GM19467 (cell line): ENCODE measurements around the gene CSF2.
A peak's percentile ranks its signal among the peaks of the same experiment; 100 is the strongest.

Experiments
- ATAC-seq: cut with Tn5 transposase; IDR thresholded peaks from one replicate; pipeline ENCODE4 v1.9.1; 2021; ENCODE audit warnings: mild to moderate bottlenecking, moderate library complexity; ENCODE audit not compliant: unreplicated experiment

The CSF2 gene

DNA sequence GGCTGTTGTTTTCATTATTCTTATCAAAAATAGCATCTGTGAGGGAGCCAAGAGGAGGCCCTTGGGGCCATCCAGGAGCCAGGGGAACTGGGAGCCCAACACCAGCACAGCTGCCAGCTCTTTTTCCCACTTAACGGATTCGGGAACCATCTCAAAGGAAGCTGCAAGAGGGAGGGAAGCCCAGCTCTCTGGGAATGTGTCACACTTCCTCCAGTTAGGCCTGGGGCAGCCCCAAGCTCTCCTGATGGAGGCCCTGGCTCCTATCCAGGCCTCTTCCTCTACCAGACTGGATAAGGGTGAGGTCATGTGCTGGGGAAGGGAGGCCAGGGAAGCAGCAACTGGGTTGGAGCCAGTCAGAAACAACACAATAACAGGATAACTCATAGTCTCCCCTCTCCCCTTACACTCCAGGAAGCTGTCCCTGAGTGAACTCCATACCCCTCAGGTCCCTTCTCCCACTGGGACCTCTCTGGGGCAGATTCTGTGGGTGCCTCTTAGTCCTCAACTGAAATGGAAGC is 12.7 kb downstream of the CSF2 start:
- no peak for ATAC-seq

DNA sequence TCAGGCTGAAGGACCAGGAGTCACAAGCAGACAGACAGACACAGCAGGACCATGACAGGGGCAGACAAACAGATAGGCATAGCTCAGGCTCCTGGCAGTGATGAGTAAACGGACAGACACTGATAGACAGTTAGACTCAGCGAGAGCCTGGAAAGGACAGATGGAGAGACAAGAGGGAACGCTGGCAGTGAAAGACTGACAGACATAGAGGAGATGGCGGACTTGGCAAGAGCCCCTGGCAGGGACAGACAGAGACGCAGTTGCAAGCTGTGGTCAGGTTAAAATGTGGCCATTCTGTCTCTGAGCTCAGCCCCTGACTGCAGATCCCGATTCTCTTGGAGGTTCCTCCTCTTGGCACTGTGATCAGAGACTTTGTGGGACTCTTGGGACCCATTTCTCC is 13.6 kb downstream of the CSF2 start:
- no peak for ATAC-seq

DNA sequence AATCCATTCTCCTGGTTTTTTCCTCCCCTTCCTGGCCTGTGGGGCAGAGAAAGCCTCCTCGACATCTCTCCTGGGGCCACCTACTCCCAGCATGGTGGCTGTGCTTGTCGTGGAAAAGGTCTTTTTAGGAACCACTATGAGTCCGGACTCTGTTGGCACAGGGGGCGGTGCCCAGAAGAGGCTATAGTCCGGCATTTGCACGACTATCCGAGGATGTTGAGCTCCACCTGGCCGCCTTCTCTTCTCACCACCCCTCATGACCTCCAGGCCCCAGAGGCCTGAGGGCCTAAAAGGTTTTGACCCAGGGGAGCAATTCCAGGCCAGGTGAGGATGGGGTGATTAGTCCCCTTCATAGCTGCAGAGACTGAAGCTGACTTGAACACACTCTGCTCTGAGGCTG is 14.1 kb downstream of the CSF2 start:
- ATAC-seq = no peak

DNA sequence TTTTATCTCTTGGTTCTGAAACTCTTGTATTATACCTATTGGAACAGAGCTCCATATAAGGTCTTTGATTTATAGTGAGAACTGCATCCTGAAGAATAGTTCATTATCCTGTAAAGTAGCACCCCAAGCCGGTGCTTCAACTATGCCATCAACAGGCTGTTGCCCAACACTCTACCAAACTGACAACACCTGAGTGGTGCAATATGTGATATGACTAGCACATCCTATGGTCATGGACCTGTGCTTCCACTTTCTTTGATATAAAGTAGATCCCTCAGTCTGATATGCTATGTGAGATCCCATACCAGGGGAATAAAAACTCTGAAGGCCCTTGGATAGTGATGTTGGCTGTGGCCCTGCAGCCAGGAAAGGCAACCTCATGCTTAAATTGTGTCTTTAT is 15.8 kb downstream of the CSF2 start:
- no peak for ATAC-seq

DNA sequence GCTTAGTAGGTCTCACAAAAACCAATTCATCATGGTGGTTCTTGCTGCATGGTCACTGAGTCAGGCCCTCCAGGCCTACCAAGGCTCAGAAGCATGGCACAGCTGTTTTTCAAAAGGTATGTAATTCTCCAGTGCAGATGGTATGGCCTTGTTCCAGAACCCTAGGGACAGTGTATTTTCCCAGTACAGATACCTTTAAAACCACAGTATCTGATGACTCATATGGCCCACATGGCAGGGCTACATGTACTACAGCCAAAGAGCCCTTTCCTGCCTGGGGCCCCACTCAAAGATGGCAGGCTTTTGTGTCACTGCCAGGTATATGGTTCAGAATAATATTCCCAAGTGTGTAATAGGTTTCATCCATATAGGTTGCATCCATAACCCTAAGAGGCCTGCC is 16.5 kb downstream of the CSF2 start:
- no peak for ATAC-seq

DNA sequence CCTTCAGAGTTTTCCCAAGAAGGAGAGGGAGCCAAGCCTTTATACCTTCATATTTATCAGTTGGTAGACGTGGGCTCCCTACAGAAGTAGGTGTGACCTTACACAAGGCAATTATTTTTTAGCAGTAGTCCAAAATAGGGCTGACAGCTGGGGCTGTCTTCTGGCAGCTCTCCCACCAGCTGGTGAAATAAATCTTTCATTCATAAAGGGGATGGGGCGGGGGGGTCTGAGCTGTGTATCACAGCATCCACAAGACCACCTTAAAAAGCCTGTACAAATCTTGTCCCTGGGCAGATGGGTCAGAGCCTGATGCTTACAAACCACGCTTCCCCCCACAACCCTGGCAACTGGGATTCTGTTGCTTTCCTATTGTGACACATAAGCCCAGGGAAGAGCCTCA is 19.7 kb downstream of the CSF2 start:
- ATAC-seq = no peak

DNA sequence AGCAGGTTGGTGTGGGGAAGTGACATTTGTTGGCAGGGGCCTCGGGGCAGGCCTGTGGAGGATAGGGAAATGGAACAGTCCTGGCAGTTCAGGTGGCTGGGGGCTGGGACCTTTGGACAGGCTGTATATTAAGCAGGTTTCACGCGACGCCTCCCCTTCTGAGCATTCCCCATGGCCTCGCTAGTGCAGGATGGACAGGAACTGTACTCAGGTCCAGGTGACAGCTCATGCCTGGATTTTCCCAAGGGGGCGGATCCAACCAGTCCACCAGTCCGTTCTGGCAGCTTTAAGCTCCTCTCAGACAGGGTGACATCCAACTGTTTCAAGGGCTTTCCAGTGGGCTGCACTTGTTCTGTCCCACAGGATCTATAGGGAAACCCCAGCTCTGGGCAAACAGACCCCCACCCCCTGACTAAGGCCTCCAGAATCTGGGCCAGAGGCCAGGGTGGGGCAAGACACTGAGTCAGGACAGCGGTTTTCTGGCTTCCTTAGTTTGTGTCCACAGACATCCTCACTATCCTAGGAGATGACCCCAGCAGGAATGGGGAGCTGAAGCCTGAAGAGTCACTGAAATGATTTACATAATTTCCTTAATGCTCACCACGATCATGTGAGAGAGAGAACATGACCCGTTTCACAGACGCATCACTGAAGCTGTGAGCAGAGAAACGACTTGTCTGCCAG is 20.9 kb downstream of the CSF2 start:
- ATAC-seq = no peak

DNA sequence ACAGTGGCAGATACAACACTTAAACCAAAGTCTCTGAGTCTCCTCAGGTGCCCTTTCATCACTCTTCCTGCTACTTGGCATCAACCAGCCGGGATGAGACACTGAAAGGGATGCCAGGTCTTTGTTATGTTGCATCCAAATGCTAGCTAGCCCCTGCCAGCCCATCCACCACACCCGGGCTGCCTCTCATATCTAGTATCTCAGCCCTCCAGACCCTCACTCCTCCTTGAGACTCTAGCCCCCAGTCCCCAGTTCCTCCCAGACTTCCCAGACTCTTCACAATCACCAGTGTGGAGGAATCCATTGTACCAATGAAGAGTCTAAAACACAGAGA is 21.5 kb downstream of the CSF2 start:
- ATAC-seq = no peak

DNA sequence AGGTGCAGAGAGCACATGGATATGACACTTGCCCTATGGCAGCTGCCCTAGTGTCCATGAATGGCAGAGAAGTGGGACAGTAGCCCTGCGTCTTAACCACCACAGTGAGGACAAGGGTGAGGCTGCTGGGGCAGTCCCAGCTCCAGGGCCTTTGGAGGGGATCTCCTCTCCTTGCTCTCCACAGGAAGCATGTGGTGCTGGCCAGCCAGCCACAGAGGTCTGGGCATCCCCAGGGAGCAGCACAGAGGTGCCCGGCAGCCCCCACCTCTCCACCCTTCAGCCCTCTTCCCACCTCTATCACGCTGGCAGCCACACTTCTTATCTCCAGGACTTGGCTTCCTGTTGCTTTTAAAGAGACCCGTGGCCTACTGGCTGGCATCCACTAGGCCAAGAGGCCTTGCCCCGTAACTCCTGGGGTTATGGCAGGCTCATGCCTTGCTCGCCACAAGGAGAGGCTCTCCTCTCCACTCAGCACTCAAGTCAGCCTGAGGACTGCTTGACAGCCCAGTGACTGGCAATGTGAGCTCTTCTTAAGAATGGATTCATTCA is 21.9 kb downstream of the CSF2 start:
- ATAC-seq = no peak

DNA sequence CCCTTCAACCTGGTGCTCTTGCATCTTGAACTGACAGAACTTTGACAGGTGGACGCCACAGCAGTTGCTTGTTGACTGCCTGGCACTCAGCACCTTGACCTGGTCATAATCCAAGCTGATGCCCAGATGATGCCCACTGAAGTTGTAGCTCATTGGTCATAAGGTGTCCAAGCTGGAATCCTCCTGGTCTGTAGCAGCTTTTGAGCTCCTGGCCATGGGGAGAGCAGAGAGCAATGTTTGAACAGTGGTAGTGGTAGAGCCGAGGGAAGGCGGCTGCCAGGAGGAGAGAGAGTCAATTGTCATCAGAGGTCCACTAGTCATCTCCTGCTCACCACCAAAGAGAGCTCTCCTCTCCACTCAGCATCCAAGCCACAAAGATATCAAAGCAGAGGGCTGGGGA is 23.3 kb downstream of the CSF2 start:
- ATAC-seq = no peak

DNA sequence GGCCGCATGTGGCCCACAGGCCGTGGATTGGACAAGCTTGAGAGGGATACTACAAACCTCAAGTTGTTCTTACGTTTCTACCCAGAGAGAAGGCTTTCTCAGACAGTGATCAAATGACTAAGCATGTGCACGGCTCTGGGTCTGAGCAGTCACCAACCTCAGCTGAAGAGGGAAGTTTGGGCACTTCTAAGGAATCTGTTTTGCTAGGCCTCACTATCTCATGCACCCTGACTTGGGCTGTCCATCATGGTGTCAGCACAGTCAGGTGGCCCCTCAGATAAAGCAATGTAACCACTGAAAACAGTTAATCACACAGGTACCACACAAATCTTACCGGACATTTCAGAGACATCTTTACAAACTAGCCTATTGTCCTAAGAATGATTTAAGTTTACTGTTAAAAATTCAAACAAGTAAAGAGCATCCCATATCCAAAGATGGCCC is 24.6 kb downstream of the CSF2 start:
- no peak for ATAC-seq

DNA sequence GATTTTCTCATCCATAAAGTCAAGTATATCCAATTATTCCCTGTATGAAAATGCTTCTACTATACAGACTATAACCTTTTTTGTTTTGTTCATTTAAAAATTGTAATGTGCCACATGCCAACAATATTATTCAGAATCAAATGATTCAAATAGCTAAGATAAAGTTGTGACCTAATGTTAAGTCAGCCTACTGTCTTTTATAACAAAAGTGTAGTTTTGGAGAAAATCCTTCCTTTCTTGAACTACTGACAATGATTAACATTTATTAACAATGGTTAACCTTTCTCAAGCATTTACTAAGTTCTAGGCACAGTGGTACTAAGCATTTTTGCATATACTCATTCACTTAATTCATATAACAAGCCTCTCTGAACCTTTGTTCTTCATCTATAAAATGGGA is 25.0 kb downstream of the CSF2 start:
- no peak for ATAC-seq

DNA sequence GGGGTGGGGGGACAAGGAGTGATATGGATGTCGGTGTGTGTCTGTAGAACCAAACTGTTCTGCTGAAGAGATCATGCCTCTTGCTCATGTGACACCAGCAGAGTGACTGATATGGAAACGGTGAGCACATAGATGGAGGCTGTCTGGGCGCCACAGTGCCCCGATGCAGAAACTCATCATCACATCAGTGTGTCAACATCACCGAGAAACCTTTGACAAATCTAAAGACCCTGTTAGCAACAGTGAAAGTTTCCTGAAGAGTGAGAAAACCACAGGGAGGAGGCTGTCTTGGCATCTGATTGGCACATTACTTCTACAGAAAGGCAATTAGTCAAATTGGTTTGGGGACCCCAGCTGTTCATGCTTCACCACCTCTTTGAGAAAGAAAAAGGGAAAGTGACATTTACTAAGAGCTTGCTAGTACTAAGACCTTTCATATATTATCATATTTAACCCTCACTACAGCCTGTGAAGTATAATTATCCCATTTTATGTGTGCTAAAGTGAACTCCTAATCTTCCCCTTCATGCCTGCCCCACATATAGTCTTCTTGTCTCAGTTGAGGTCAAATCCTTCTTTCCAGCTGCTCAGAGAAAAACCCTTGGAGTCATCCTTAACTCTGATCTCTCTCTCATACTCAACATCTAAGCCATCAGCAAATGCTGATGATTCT is 25.6 kb downstream of the CSF2 start:
- peak; percentile 40 for ATAC-seq

DNA sequence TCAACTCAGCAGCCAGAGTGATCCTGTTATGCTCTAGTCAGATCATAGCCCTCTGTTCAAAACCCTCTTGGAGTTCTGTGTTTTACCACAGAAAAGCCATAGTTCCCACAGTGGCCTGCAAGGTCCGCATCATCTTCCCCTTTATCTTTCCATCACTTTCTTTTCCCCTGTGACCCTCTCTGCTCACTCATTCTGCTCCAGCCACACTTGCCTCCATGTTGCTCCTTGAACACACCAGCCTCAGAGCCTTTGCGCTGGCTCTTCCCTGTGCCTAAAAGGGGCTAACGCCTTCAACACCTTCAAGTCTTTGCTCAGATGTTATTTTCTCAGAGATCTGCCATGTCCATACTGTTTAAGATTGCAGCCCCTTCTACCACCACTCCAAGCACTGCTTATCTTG is 26.3 kb downstream of the CSF2 start:
- no peak for ATAC-seq

DNA sequence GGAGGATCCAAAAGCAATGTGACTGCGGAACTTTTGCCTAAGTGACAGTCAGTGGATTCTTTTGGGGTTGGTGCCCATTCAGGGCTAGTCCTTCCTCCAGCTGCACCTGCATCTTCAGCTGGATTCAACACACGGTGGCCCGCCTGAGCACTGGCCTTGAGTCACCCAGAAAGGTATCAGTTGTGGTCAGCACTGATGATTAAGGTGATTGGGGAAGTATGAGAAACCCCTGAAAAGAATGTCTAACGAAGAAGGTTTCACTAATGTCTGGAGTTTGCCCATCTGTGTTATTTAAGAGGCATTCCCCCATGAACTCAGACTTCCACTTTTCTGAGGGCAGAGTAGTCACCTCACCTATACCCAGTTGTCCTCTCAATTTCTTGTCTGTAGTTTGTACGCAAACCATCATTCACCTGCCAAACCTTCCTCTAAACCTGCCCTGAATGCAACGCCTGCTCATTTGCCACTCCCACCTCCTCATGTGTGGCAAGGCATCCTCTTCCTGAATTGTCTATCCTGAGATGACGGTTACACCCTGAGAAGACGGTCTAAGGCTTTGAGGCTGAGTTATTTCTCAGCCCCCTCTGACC is 27.2 kb downstream of the CSF2 start:
- ATAC-seq = peak; percentile 33

DNA sequence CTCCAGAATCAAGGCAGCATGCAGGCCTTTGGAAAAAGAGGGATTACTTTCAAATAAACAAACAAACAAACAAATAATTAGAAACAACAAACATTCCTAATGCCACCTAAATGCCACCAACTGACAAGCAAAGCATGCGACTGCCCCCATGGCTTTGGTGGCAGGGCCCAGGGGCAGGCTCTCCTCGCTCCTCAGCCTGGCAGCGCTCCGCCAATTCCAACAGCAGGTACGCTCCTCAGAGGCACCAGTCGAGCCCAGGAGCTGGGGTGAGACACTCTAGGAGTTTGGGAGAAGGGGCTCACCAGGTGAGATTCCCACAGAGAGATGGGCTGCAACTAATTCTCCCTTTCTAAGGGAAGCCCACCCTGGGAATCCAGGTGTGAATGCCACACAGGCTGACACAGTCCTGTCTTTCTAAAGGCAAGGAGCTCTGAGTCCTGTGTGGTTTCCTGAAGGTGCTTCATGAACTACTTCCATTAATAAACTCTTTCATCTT is 27.8 kb downstream of the CSF2 start:
- no peak for ATAC-seq

DNA sequence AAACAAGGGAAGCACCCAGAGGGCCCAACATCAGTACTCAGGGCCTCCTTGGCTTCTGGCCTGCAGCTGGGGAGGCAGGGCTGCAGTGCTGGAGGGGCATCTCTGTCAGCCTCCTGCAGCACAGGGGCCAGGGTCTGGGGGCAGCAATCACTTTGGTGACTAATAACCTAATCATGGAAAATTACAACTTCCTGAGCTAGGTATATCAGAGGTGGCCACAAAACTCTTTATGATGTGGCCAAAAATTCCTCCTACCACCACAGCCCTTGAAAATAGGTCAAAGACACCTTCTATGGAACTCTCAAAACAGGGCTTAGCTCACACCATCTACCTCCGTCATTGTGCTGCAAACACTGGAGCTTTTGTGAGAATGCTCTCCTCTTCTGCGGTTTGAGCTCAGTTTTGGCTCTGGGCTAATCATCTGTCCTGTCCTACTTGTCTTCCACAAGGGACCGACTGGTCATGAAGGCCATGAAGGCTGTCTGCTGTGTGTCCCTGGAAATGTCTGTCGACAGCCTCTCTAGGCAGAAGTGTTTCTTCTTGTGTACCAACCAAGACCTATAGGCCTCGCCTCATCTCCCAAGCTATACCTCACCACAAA is 28.6 kb downstream of the CSF2 start:
- ATAC-seq = no peak

DNA sequence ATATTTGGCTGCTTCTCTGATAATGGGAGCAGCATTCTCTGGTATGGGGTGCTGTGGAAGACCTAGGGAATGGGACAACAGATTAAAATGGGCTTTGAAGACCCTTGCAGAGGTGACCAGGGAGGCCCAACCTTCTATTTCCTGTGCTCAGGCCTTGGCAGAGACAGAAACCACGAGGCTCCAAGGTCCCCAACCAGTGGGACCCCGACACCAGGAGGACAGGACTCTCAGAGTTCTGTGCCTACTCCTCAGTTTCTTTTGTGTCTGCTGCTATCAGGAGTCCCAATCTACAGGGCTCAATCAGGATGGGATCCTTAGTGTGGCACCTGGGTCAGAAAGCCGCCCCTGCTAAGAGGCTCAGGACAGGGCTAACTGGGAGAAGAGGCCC is 29.3 kb downstream of the CSF2 start:
- ATAC-seq = no peak

DNA sequence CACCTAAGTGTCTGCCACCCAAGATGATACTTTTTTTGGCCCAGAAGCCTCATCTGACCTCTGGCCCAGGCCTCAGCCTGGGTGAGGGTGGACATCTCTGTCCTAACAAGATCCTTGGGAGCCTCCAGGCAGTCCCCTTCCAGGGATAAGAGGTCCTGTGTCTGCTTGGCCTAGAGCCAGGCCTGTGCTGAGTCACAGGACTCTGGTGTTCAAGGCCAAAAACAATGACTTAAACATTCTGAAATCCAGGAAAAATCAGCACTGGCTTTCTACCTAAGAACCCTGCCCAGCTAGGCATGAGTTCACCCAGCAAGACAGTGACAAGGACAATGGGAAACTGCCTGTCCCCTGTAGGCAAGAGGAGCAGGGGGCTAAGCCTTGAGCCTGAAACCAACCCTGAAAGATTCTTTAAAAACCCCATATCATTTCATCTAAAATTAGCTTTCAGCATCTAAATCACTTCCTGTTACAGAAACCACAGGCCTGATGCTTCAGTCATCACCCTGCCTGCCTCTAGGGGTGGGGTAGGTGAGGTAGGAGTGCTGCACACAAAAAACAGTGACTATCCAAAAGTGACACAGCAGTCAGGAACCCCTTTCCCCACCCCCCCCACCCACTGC is 29.9 kb downstream of the CSF2 start:
- ATAC-seq = peak; percentile 69

DNA sequence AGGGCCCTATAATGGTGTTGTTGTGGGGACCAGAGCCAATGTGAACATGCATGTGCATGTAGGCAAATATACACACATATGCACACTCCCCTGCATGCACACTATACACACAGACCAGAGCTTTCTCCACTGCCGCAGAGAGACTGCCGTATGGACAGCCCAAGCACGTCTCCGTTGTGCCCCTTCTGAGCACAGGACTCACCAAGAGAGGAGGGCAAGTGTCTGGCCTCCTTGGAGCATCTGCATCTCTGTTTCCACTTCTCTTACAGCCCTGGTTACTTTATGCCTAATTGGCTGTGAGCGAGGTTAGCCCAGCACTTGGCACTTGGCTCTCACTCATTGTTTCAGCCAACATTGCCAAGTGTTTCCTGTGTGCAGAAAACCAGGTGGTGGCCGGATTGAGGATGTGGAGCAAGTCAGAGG is 30.4 kb downstream of the CSF2 start:
- peak; percentile 15 for ATAC-seq

DNA sequence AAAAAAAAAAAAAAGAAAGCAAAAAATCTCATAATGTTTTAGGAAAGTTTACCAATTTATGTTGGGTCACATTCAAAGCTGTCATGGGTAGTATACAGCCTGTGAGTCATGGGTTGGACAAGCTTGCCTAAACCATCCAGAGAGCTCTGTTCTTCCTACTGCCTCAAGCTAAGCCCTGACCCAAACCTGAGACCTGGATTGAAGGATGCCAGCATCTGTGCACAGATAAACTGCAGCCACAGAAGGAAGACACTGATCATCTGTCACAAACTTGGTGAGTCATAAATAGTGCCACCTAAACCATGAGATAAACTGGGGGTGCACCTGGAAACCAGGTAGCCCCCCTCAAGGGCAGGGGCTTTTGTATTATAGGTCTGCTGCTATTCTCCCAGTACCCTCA is 31.0 kb downstream of the CSF2 start:
- no peak for ATAC-seq
